ENCODE measurements around the gene CACNA1A.
"Not testable (repeated sequence)": the region's sequence is repeated elsewhere in the genome, so short reads cannot be mapped to it uniquely, and the experiment has no call there.

Gene CACNA1A

GRCh38 chr19:13185763-13186657 is 320.3 kb downstream of the CACNA1A start:
- not testable (repeated sequence) for DNase-seq

- DNase-seq: not testable (repeated sequence)
These were observed 321.4 kb downstream of the CACNA1A start for GRCh38 chr19:13184926-13185325.

GRCh38 chr19:13181747-13182388 is 324.4 kb downstream of the CACNA1A start:
- DNase-seq: no peak

GRCh38 chr19:13178291-13178690 is 328.0 kb downstream of the CACNA1A start:
- DNase-seq: not testable (repeated sequence)

- DNase-seq: not testable (repeated sequence)
These were observed 328.7 kb downstream of the CACNA1A start for GRCh38 chr19:13177584-13177983.

GRCh38 chr19:13176345-13176744 is 329.9 kb downstream of the CACNA1A start:
- DNase-seq: no peak

DNA sequence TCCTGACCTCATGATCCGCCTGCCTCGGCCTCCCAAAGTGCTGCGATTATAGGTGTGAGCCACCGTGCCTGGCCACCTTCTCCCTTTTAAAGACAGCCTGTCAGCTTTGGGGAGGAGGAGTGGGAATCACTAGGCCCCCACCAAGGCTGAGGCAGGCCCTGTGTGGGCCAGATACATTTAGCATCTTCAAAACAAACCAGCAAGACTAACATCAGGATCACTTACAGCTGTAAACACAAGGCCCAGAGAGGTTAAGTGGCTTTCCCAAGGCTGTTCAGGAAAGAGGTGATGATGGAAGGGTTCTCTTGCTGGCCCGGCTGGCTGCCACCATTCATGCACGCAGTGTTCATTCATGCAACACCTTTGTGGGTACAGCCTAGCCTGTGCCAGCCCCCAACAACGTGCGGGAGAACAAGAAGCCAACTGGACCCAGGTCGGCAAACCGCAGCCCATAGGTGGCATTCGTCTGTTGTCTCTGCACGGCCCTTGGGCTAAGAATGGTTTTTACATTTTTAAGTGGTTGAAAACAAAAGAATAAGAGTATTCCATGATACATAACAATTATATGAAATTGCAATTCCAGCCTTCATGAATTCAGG is 333.0 kb downstream of the CACNA1A start:
- no peak for DNase-seq

- DNase-seq: peak; percentile 71
These were observed 333.7 kb downstream of the CACNA1A start for GRCh38 chr19:13172346-13173138.

DNA sequence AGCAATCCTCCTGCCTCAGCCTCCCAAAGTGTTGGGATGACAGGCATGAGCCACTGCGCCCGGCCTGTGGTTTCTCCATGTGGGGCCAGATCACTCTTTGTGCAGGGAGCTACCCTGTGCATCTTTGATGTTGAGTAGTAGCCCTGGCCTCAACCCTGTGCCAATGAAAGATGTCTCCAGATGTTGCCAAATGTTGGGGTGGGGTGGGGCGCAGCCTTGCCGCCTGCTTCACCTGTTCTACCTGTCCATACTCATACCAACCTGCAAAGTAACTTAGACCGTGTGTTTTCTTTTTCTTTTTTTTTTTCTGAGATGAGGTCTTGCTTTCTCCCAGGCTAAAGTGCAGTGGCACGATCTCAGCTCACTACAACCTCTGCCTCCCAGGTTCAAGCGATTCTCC is 335.1 kb downstream of the CACNA1A start:
- DNase-seq: no peak

DNA sequence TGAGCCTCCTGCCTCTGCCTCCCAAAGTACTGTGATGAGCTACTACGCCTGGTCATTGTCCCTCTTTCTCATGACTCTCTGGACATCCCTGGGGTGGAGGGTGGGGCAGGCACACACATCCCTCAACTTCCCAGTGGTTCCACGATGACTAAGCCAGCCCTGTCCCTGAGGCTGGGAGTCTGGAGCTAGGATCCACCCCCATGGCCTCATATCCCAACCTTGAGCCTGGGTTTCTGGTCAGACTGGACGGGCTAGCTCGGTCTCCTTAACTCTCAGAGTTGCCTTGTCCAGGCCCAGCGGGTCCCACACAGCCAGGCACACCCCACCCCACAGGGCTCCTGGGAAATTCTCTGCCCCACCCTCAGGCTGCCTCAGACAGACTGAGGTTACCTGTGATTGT is 336.5 kb downstream of the CACNA1A start:
- DNase-seq: no peak

- DNase-seq: not testable (repeated sequence)
These were observed 340.1 kb downstream of the CACNA1A start for GRCh38 chr19:13166151-13166550.

GRCh38 chr19:13165162-13165997 is 340.9 kb downstream of the CACNA1A start:
- peak; percentile 34 for DNase-seq

GRCh38 chr19:13164343-13165161 is 341.7 kb downstream of the CACNA1A start:
- peak; percentile 47 for DNase-seq

DNA sequence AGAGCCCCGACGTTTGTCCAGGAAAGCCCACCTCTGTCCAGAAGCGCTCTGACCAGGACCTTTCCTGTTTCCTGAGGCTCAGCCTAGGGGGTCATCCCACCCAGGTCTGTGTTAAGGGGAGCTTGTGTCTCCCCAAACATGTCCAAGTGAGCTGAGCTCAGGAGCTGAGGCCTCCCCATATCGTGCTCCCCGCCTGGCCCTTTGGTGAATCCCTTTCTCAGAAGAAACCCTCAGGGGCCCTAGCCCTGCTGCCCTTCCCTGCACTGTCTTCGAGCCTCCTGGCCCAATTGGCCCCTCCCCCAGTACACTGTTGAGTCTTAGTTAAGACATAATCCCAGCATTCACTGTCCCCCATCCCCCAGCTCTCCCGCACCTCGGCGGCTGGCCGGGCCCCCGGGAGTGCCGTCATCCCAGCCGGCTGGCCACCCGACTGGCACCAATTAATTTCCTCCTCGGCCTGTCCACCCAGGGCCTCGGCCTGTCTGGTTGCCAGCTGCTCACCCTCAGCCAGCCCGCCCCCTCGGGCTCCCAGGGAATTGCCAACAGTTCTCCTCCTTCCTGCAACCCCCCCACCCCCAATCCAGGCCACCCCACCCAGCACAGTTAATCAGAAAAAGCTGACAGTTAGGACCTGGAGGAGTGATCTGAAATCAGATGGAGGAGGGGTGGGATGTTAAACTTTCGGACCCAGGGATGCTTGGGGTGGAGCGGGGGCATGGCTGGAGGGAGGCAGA is 342.5 kb downstream of the CACNA1A start:
- peak; percentile 79 for DNase-seq

GRCh38 chr19:13162724-13163608 is 343.3 kb downstream of the CACNA1A start:
- peak; percentile 78 for DNase-seq

GRCh38 chr19:13160557-13160956 is 345.7 kb downstream of the CACNA1A start:
- DNase-seq: no peak

GRCh38 chr19:13159713-13160112 is 346.6 kb downstream of the CACNA1A start:
- DNase-seq: no peak
